GM21526 (cell line): ENCODE results near the gene RAB40C.

Source experiments
- ATAC-seq: cut with Tn5 transposase; IDR thresholded peaks from one replicate; pipeline ENCODE4 v1.9.1; 2021; ENCODE audit warnings: moderate library complexity; ENCODE audit not compliant: unreplicated experiment, low FRiP score

Gene RAB40C

DNA sequence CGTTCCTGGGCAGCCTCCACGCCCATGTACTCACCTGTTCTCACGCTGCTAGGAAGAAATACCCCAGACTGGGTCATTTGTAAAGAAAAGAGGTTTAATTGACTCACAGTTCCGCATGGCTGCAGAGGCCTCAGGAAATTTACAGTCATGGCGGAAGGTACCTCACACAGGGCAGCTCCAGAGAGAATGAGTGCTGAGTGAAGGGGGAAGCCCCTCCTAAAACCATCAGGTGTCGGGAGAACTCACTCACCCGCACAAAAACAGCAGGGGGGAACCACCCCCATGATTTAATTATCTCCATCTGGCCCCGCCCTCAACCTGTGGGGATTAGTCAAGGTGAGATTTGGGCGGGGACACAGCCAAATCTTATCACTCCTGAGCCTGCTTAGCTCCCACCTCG, 18.2 kb downstream of the RAB40C start:
- ATAC-seq: no peak

DNA sequence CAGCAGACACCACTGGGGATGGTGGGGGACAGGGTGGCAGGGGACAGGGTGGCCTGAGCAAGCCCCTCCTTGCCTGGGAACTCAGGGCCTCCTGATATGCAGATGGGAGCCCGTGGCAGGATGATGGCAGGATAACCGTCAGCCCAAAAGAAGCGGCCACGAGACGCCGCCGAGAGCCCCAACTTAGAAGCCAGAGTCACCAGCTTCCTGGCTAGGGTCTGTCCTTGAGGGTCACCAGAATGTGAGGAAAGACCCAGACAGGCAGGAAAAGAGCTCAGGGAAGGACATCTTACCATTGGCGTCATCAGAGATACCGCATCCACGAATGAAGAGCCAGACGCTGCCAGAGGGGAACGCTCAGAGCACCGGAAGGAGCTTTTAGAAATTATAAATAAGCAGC, 19.4 kb downstream of the RAB40C start:
- no peak for ATAC-seq

DNA sequence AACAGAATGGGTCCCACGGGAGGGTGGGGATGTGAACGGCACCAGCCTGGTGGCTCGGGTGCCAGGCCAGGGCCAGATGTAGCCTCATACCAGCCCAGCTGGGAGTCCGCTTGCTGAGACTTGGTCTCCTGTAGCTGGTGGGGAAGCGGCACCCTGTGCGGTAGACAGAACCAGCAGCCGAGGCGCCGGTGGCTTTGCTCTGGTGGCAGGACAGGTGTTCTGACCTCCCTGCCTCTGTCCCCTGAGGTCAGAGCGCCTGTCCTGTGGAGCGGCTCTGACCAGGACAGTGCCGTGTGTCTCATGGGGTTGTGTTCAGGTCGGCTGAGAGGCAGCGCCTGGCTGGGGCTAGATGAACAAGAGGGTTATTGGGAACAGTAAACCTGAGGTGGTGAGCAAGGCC, 20.1 kb downstream of the RAB40C start:
- no peak for ATAC-seq

DNA sequence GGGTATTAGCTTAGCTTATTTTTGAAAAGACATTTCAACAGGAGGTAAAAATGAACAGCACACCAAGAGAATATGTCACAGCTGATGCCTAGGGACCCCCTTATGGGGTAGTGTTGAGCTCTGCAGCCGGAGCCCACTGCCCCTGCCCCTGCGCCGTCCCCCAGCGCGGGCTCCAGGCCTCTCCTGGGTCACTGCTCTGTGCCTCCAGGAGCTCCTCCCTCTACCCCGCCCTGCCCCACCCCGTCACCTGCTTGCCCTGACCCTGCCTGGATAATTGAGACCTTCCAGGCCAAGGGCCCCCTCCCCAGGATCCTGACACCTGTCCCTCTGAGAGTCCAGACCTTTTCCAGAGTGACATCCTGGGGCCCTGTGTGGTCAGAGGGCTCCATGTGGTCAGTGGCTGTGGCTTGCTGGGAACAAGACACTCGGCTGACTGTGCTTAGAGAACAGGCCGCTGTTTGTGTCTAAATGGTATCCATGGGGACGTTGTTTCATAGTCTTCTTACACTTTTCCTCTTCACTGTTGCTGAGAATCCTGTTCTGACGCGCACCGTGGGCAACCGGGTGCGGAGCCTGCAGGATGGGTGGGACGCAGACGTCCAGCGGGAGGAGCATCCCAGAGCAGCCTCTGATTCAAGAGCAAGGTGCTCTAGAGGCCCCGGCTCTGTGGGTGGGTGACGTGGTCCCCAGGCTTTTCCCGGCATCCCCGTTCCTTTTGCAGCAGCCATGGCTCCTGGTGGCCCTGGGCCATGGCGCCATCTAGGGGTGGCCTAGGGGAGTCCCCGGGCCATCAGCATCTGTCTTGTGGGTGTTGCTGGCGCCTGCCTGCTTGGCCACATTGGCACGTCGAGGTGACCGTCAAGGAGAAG, 20.9 kb downstream of the RAB40C start:
- ATAC-seq: no peak

DNA sequence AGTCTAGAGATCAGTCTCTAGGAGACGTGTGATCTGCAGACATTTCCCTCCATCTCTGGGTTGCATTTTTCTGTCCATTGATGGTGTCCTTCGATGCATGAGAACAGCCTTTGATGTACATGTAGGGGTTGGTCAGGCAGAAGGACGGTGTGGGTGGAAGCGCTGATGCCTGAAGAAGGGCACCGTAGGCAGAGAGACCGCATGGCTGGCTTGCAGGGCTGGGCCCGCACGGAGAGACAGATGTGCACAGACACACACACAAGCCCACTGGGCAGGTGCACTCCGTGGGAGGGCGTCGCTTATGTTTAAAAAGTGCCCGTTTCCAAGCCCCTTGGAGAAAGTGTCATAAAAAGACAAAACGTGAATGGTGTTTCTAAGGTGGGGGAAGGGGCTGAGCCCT, 25.3 kb downstream of the RAB40C start:
- ATAC-seq: no peak

DNA sequence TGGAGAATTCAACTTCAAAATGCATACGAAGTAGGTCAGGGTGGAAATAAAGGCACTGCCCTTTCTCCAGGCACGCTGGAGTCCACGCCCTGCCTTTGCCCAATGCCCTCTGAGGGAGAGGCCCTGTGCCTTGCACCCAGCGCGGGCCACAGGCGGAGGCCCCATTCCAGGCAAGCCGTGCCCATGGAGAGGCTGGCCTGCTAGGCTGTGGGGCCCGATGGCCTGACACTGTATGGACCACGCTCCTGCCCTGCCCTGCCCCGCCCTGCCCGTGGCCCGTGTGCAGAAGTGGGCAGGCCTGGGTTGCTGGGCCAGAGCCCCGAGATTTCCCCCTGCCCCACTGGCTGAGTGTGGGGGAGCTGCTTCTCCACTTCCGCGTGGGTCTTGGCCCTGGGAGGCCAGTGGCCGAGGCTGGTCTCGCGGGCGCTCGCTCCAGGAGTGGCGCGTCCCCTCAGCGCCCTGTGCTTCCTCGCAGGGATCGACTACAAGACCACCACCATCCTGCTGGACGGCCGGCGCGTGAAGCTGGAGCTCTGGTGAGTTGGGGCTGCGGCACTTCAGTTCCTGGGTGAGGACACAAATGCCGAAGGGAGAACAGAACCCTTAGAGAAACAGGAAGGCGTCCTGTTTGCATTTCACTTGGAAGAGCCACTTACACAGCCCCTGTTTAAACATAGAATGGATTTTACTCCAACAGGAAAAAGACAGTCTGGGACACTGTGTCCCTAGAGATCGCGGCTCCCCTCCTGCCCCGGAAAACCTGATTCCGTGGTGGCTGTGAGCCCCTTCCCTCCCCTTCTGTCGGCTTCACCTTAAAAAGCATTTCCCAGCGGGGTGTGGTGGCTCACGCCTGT, 27.1 kb downstream of the RAB40C start:
- no peak for ATAC-seq

DNA sequence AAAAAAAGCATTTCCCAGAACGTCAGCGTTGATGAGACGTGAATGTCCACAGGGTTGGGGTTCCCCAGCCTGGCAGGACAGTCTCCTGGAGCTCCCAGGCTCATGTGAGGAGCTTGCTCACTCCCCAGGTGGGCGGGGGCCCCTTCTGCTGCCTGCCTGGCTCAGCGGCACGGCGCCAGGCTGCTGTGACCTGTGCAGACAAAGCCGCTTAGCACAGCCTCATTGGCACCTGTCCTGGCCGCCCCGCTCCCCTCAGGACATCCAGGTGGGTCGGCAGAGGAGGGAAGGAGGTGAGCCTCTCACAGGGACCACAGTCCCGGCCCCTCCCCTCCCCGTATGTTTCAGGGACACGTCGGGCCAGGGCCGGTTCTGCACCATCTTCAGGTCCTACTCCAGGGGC, 28.0 kb downstream of the RAB40C start:
- ATAC-seq: no peak

DNA sequence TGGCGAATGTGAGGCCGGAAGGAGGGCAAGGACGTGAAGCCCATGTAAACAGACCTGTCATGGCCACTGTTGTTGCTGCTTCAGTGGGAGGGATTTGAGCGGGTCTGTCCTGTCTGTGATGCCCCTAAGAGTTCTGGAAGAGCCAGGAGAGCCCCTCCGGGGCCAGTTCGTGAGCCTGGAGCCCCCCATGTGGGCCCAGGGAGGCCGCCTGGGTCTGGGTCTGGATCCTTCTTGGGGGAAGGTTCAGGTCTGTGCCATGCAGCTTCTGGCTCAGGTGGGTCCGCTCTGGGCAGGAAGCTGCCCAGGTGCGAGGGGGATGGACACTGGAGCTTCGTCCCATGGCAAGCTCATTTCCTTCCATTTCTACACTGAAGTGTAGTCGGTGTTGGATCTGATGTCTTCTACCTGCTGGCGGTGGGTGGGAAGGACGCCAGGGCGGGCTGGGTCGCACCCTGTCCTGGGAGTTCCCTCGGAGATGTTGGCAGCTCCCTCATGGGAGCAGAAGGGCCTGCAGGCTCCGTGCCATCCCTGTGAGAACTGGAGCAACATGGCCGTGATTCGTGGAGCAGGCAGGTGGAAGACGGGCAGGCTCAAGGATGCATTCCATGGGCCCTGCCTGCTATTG, 29.7 kb downstream of the RAB40C start:
- ATAC-seq: no peak

DNA sequence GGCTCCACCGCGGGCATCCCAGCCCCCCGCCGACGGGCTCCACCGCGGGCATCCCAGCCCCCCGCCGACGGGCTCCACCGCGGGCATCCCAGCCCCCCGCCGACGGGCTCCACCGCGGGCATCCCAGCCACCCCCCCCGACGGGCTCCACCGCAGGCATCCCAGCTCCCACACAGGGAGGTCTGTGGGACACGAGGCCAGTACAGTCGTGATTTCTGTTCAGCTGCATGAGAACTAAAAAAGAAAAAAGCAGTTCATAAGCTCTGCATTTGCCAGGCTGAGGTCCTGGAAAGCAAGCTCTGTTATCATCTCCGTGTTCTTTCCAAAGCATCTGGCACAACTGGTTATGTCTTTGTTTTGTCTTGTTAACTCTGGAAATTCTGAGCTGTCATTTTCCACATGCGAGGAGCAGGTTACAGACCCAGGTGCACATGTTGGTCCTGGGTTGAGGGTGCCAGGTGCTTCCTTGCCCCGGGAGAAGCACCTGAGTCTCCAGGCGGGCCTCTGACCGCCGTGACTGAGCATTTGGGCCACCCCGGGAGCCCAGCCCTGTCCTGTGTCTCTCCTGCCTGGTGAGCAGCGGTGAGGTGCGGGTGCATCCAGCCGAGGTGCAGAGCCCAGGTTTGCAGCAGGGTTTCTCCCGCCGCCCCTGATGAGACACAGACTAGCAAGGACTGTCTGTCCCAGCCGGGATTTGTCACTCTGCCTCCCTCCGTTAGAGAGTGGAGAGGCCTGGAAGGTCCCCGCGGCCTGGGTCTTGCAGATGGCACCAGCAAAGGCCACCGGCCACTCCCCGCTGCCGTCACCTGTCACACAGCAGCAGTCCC, 31.0 kb downstream of the RAB40C start:
- no peak for ATAC-seq

DNA sequence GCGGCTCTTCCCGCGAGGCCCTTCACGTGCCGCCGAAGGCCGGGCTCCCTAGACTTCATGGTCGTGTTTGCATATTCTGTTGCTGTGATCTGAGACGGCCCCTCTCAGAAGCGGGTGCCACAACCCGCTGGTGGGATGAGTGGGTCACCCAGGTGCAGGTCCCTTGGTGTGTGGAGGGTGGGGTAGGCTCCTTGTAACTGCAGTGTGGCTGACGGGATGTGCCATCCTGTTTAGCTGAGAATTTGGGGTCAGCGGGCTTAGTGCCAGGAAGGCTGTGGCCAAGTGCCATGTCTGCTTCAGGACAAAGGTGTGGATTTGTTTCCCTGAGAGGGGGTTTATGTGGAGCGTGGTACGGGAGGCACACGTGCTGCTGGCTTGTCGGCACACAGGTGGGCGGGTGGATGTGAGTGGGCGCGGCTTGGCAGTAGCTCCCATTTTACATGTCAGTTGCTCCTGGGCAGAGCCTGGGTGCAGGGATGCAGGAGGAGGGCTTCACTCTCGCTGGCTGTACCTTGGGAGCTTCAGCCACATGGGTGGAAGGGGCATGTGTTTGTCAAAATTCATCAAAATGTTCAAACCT, 31.8 kb downstream of the RAB40C start:
- ATAC-seq: no peak

DNA sequence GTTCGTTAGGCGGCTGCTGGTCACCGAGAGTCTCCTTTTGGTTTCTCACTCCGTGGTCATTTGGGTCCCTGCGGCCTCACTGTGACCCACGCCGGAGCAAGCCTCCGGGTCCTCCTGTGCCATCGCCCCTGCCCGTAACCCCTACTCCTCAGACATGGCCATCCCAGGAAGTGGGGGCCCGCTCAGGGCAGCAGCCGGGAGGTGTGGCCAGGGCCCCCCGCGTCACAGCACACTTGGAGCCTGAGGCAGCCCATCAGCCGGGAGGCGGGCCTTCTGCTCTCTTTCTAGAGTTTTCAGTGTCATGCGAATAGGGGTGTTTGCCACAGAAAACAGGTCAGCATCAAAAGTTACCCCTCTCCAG, 33.0 kb downstream of the RAB40C start:
- ATAC-seq: no peak

DNA sequence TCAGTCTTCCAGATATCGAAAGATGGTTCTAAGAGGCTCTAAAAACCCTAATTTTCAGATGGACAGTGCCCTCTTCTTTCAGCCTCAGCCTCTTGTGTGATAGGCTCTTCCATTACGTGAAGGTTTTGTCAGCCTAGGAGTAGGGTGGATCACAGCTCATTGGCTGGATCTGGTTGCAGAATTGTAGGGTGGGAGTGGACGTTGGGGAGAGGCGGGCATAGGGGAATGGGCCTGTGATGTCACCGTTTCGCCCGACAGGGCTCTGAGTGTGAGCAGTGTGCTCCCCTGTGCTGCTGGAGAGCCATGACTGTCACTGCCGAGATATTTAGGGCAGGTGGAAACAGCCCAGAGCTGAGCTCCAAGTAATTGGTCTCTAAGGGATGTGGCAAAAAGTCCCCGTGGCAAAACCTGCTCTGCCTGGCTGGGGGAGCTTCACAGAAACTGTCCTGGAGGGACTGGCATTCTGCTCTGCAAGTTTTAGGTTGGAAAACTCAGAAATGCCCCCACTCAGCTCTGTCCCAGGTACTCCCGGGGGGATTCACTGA, 34.7 kb downstream of the RAB40C start:
- no peak for ATAC-seq

DNA sequence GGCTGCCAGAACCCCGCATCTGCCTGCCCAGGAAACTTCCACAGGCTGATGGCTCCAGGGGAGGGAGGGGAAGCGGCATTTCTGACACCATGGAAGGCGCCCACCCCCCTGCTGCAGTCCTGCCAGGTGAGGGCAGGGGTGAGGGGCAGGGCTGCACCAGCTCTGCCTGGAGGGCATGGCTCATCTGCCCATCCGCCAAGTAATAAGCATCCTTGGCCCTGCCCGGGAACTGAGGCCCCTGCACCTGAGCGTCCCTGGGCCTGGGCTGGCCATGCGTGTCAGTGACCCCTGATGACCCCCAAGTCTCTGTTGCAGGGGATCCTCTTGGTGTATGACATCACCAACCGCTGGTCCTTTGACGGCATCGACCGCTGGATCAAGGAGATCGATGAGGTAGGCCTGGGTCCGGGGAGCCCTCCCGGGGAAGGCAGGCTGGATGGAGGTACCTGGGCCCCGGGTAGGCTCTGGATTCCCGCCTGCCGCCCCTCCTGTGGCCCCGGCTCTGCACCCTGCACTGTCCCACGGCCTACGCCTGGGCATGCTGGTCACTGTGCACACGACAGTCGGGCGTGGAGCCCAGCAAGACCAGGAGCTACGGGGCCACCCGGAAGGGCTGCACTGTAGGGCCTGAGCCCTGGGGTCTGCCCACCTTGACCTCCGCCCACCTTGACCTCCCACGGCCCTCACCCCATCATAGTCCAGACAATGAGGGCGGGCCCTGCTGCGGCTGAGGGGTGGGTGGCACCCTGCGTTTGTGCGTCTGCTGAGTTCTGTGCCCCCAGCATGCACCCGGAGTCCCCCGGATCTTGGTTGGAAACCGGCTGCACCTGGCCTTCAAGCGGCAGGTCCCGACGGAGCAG, 35.5 kb downstream of the RAB40C start:
- ATAC-seq: no peak

DNA sequence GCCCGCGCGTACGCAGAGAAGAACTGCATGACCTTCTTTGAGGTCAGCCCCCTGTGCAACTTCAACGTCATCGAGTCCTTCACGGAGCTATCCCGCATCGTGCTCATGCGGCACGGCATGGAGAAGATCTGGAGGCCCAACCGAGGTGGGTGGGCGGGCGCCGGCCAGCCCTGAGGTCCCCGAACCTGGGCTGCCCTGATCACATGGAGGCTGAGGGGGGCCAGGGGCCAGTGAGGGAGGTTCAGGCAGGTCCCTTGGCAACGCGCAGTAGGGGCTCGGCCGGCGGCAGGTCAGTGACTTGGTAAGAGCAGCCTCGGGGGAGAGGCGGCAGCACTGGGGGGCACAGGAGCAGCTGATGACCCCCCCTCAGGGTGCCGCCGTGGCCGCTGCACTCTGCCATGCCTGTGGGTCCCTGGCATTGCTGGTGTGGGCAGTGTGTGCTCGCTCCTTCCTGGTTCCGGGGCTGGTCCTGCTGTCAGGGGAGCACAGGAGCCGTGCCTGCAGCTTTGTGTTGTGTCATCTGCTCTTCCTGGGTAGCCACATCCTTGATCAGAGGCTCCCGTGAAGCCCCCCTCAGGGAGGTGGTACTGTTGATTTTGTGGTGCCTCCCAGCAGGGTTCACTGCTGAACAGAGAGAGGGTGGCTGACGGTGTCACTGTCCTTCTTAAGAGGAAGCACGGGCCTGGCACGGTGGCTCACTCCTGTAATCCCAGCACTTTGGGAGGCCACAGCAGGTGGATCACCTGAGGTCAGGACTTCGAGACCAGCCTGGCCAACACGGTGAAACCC, 36.3 kb downstream of the RAB40C start:
- ATAC-seq: no peak

DNA sequence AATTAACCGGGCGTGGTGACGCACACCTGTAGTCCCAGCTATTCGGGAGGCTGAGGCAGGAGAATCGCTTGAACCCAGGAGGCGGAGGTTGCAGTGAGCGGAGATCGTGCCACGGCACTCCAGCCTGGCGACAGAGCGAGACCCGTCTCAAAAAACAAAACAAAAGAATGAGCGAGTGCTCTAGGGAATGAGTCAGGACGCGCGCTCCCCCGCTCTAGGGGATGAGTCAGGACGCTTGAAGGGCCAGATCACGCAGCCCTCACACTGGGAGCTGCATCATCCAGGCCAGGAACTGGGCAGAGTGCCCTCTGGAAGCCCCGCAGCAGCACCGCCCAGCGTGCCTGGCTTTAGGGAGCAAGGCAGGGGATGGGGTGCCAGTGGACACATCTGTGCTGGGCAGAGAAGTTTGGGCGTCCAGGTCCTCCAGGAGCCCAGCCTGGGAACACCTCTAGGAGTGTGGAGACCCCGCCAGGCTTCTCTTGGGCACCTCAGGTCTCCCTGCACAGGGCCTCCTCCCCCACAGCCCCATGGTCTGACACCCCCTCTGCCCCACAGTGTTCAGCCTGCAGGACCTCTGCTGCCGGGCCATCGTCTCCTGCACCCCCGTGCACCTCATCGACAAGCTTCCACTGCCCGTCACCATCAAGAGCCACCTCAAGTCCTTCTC, 37.1 kb downstream of the RAB40C start:
- no peak for ATAC-seq

DNA sequence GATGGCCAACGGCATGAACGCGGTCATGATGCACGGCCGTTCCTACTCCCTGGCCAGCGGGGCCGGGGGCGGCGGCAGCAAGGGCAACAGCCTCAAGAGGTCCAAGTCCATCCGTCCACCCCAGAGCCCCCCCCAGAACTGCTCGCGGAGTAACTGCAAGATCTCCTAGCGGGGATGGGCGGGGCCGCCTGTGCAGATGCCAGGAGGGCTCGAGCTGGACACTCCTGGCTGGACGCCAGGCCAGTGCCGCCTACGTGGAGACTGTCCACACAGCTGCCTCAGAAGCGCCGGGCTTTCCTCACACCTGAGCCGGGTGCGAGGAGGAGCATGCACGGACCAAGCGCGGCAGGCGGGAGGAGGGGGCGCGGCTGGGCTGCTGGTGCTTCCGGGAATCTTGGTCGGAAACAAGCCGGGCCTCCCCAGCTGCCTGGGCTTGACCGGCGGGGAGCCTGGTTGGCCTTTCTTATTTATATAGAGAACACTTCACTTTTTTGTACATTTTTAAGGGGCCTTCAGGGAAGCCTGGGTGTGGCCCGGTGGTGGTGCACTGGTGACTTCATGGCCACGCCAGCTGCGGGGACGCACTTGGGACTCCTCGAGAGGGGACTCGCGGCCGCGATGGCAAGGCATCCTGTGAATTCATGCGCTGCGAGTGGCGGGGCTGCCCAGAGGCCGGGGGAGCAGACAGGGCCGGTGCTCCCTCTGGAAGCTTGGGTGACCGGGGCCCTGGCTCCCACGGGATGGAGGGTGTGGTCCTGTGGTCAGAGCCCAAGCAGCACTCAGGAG, 37.8 kb downstream of the RAB40C start:
- no peak for ATAC-seq
